HL-60 (cell line): ENCODE results near the gene ARMH4.

ENCODE experiments used
- GABPA ChIP-seq: IDR thresholded peaks from 2 replicates; pipeline ENCODE4 v1.6.1; 2012; ENCODE audit warnings: low read depth
- POLR2AphosphoS5 ChIP-seq: IDR thresholded peaks from 2 replicates; pipeline ENCODE4 v1.6.1; 2012; ENCODE audit warnings: low read depth
- TF ChIP-seq, protein P1 (sequence below): IDR thresholded peaks from one replicate; pipeline ENCODE4 v1.5.1; 2011; ENCODE audit warnings: low read length, control low read depth, inconsistent platforms; ENCODE audit not compliant: insufficient read depth

- TF ChIP-seq, protein P1, sequence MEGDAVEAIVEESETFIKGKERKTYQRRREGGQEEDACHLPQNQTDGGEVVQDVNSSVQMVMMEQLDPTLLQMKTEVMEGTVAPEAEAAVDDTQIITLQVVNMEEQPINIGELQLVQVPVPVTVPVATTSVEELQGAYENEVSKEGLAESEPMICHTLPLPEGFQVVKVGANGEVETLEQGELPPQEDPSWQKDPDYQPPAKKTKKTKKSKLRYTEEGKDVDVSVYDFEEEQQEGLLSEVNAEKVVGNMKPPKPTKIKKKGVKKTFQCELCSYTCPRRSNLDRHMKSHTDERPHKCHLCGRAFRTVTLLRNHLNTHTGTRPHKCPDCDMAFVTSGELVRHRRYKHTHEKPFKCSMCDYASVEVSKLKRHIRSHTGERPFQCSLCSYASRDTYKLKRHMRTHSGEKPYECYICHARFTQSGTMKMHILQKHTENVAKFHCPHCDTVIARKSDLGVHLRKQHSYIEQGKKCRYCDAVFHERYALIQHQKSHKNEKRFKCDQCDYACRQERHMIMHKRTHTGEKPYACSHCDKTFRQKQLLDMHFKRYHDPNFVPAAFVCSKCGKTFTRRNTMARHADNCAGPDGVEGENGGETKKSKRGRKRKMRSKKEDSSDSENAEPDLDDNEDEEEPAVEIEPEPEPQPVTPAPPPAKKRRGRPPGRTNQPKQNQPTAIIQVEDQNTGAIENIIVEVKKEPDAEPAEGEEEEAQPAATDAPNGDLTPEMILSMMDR, result no peak
- TF ChIP-seq POLR2AphosphoS5 (no peak), GABPA (no peak)
Observed at GRCh38 chr14:58061581-58061980, 90.4 kb downstream of the ARMH4 start.
